Measurements from ENCODE around the gene PBX1. TPM values are rescaled to one million over a fixed set of nuclear protein-coding genes. Genes with fewer than 3 reads are reported as not detected.

PBX1 gene
- total RNA-seq, 1 donor from 2014 or later = 71.7 TPM

DNA sequence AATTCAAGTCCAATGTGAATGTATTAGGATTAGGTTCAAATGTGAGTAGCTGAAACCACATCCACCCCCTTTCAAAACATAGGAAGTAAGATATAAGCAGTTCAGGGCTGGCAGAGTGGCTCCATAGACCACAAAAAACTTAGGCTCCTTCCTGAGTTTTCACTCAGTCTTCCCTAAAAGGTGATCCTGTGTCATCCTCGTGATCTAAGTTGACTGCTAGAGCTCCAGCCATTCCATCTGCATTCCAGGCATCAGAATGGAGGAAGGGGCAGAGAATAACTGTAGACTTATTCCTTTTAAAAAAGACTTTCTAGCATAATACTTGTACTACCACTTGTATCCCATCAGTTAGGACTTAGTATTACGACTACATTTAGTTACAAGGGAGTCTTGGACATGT is 204.1 kb downstream of the PBX1 start:
- Mint-ChIP-seq H3K36me3 (ENCODE audit: low read depth) (no peaks in the 10 kb centered on the region), H3K4me1 (peaks cover 3% of the 10 kb centered on the region), H3K4me3 (no peak overlapping the region), H3K27me3 (ENCODE audit: low read depth) (no peaks in the 10 kb centered on the region), H3K9me3 (peaks cover 3% of the 10 kb centered on the region), H3K27ac (ENCODE audit: unreplicated experiment) (no peak overlapping the region)
- TF ChIP-seq, protein P1, sequence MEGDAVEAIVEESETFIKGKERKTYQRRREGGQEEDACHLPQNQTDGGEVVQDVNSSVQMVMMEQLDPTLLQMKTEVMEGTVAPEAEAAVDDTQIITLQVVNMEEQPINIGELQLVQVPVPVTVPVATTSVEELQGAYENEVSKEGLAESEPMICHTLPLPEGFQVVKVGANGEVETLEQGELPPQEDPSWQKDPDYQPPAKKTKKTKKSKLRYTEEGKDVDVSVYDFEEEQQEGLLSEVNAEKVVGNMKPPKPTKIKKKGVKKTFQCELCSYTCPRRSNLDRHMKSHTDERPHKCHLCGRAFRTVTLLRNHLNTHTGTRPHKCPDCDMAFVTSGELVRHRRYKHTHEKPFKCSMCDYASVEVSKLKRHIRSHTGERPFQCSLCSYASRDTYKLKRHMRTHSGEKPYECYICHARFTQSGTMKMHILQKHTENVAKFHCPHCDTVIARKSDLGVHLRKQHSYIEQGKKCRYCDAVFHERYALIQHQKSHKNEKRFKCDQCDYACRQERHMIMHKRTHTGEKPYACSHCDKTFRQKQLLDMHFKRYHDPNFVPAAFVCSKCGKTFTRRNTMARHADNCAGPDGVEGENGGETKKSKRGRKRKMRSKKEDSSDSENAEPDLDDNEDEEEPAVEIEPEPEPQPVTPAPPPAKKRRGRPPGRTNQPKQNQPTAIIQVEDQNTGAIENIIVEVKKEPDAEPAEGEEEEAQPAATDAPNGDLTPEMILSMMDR (conservative IDR thresholded peaks at IDR 0.05) = no peak
- DNase-seq (ENCODE audit: low read depth, low spot score) = no peak

DNA sequence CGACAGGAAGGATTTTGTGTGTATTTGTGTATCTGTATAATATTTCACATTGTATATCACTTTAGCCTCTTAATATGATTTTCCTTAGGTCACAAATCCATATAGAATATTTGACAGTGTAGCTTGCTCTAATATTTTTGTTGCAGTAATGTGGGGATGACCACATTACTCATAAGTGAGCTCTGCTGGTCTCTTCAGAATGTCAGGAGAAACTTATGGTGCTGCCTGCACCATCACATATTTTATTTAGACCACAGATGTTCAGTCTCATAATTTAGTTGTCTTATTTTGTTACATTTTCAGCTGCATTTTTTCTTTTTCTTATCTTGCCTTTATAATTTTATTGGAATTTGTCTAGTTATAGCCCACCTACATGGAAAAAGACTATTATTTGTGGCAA is 205.3 kb downstream of the PBX1 start:
- no peak for DNase-seq (ENCODE audit: low read depth, low spot score)
- no peaks in the 10 kb centered on the region for H3K27me3 Mint-ChIP-seq (ENCODE audit: low read depth)
- TF ChIP-seq, protein P1 (conservative IDR thresholded peaks at IDR 0.05) = no peak
- H3K9me3 Mint-ChIP-seq = peaks cover 3% of the 10 kb centered on the region
- peaks cover 3% of the 10 kb centered on the region for H3K4me1 Mint-ChIP-seq
- H3K4me3 Mint-ChIP-seq = no peak overlapping the region
- peaks cover 5% of the 10 kb centered on the region for H3K36me3 Mint-ChIP-seq (ENCODE audit: low read depth)
- no peak overlapping the region for H3K27ac Mint-ChIP-seq (ENCODE audit: unreplicated experiment)

DNA sequence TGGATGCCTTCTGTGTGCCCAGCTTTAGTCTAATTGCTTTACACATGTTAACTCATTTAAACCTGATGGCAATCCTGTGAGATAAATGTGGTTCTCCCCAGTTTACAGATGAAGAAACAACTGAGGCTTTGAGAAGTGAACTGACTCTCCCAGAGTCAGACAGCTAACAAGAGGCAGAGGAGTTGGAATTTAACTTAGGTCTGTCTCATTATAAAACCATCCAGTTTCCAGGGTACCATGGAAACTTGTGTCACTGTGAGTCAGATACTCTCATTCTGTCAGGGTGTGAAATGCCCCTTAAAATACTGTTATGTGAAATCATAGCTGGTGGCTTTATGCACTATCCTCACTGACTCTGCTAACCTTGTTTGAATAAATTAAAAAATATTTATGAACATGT is 206.6 kb downstream of the PBX1 start:
- Mint-ChIP-seq H3K4me3 (no peak overlapping the region), H3K9me3 (peaks cover 3% of the 10 kb centered on the region), H3K36me3 (ENCODE audit: low read depth) (peaks cover 7% of the 10 kb centered on the region), H3K4me1 (peaks cover 7% of the 10 kb centered on the region), H3K27me3 (ENCODE audit: low read depth) (no peaks in the 10 kb centered on the region), H3K27ac (ENCODE audit: unreplicated experiment) (no peak overlapping the region)
- no peak for DNase-seq (ENCODE audit: low read depth, low spot score)
- TF ChIP-seq, protein P1 (conservative IDR thresholded peaks at IDR 0.05) = no peak

DNA sequence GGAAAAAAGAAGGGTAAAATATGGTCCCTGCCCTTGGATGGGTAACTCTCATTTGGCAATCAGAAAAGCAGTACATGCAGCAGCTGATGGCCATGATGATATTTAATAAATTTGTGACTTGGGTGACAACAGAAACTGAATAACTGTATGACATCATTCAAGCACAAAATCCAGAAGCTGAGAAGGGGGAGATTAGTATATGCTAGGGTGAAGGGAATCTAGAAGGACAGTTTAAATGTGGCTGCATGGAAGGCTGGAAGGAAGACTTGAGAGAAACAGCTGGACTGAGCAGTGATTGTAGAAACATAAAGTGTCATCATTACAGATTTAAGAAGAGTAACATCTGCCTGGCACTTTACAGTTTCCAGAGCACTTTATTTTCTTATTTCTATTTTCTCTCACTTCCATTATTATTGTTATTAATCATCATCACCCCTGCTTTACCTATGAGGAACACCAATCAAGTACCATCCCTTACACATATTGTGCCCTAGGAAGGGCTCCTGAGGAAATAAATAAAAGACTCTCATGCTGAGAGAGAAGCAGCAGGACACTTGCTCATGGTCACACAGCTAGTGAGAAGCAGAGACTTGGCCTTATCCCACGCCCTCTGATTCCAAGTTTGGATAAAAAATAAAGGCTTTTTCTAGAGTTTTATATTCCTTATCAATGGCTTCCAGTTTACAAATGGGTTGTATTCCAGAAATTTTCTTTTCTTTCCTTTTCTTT is 207.2 kb downstream of the PBX1 start:
- Mint-ChIP-seq H3K27me3 (ENCODE audit: low read depth) (no peaks in the 10 kb centered on the region), H3K4me3 (no peak overlapping the region), H3K27ac (ENCODE audit: unreplicated experiment) (no peak overlapping the region), H3K9me3 (peaks cover 3% of the 10 kb centered on the region), H3K4me1 (peaks cover 11% of the 10 kb centered on the region), H3K36me3 (ENCODE audit: low read depth) (peaks cover 7% of the 10 kb centered on the region)
- no peak for DNase-seq (ENCODE audit: low read depth, low spot score)
- TF ChIP-seq, protein P1 (conservative IDR thresholded peaks at IDR 0.05) = no peak

DNA sequence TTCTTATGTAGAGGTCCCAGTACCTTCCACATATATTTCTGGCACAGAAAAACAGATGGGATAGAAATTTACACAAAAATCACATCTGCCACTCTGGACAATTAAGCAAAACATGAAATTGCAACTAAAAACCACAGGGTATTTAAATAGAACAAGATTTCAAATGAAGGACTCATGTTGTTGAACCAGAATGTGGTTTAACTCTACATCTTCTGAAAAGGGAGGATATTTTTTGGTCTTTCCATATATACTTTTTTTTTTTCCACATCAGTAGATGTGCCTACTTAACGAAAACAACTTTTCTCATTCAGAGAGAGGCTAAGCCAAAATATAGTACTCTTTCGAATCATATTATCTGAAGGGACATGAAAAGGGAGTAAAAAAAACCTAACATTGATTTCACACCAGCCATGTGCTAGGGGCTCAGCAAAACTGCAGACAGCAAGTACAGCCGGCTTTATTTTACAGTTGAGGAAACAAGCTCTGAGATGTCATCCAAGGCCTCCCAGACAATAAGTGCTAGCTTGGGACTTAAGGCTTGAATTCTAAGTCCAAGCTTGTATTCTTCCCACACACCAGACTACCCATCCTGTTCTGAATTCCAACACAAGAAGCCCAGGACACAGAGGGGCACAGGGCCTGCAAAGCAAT is 208.9 kb downstream of the PBX1 start:
- Mint-ChIP-seq H3K9me3 (no peaks in the 10 kb centered on the region), H3K27me3 (ENCODE audit: low read depth) (no peaks in the 10 kb centered on the region), H3K36me3 (ENCODE audit: low read depth) (peaks cover 7% of the 10 kb centered on the region), H3K4me3 (no peak overlapping the region), H3K27ac (ENCODE audit: unreplicated experiment) (no peak overlapping the region), H3K4me1 (peaks cover 23% of the 10 kb centered on the region)
- DNase-seq (ENCODE audit: low read depth, low spot score) = no peak
- TF ChIP-seq, protein P1 (conservative IDR thresholded peaks at IDR 0.05) = no peak
